GM19025 (cell line): Measurements from ENCODE around the gene FER1L5.
A peak's percentile ranks its signal among the peaks of the same experiment; 100 is the strongest.
"Not testable (repeated sequence)": the region's sequence is repeated elsewhere in the genome, so short reads cannot be mapped to it uniquely, and the experiment has no call there.

Experiments used
- ATAC-seq: cut with Tn5 transposase; IDR thresholded peaks from one replicate; pipeline ENCODE4 v1.9.1; 2021; ENCODE audit warnings: mild to moderate bottlenecking, low read depth, moderate library complexity; ENCODE audit not compliant: unreplicated experiment

The FER1L5 gene

GRCh38 chr2:96633641-96634040, 8.9 kb upstream of the FER1L5 start:
- no peak for ATAC-seq

- no peak for ATAC-seq
Measured at GRCh38 chr2:96636551-96637171, 5.9 kb upstream of the FER1L5 start.

GRCh38 chr2:96637385-96638143, 5.0 kb upstream of the FER1L5 start:
- ATAC-seq = peak; percentile 67

- peak; percentile 68 for ATAC-seq
Measured at GRCh38 chr2:96638144-96639121, 4.1 kb upstream of the FER1L5 start, which contains the start of gene KANSL3. KANSL3 (minus strand) TSS chr2:96638312; CDS start chr2:96637135, 1,177 bp downstream.

GRCh38 chr2:96647681-96648080, 5.1 kb downstream of the FER1L5 start:
- no peak for ATAC-seq

GRCh38 chr2:96648306-96648930, 5.9 kb downstream of the FER1L5 start:
- ATAC-seq = no peak

- no peak for ATAC-seq
Measured at GRCh38 chr2:96649342-96649741, 6.8 kb downstream of the FER1L5 start.

GRCh38 chr2:96651793-96652192, 9.2 kb downstream of the FER1L5 start:
- ATAC-seq = no peak

- ATAC-seq = not testable (repeated sequence)
Measured at GRCh38 chr2:96654791-96655190, 12.2 kb downstream of the FER1L5 start.

GRCh38 chr2:96655526-96655925, 13.0 kb downstream of the FER1L5 start:
- ATAC-seq = no peak

GRCh38 chr2:96656540-96656939, 14.0 kb downstream of the FER1L5 start:
- ATAC-seq = no peak

- ATAC-seq = no peak
Measured at GRCh38 chr2:96661324-96661723, 18.8 kb downstream of the FER1L5 start.

- no peak for ATAC-seq
Measured at GRCh38 chr2:96662360-96662759, 19.8 kb downstream of the FER1L5 start.

GRCh38 chr2:96663177-96663576, 20.6 kb downstream of the FER1L5 start:
- no peak for ATAC-seq

GRCh38 chr2:96663829-96664228, 21.3 kb downstream of the FER1L5 start:
- ATAC-seq = no peak

GRCh38 chr2:96664366-96664925, 21.9 kb downstream of the FER1L5 start:
- no peak for ATAC-seq

GRCh38 chr2:96665083-96665569, 22.6 kb downstream of the FER1L5 start:
- ATAC-seq = no peak

- not testable (repeated sequence) for ATAC-seq
Measured at GRCh38 chr2:96665717-96666116, 23.2 kb downstream of the FER1L5 start.

GRCh38 chr2:96668771-96669170, 26.2 kb downstream of the FER1L5 start:
- no peak for ATAC-seq
